HCT116 (cell line): Measurements from ENCODE around the gene IFI35. TPM values are rescaled to one million over a fixed set of nuclear protein-coding genes. Genes with fewer than 3 reads are reported as not detected.

Source experiments
- ATAC-seq: fragments of 200-7000 bp; cut with Tn5 transposase; 2 replicates; pipeline ENCODE4 v1.9.1; 2020; ENCODE audit warnings: mild to moderate bottlenecking, moderate library complexity
- BruUV-seq: library from RNA; stranded (reverse); fragments of 400-500 nt; replicated peaks from 2 replicates; lab custom pipeline; 2021; lab: Mats Ljungman, UMichigan
- CTCF ChIA-PET: fragments of 300-600 bp; sonication (Branson Sonifier 250); formaldehyde crosslinking; loops from one replicate; lab custom pipeline; 2021; ENCODE audit warnings: antibody characterized with exemption; lab: Charles Lee
- POLR2A ChIA-PET: fragments of 300-600, 350-600 bp; sonication (Branson Sonifier 250); formaldehyde crosslinking; loops from one replicate; lab custom pipeline; 2021; ENCODE audit warnings: antibody characterized with exemption; lab: Charles Lee
- RAD21 ChIA-PET, 2 experiments: fragments of 300-600 bp; sonication (Branson Sonifier 250); formaldehyde crosslinking; loops; one replicate each; lab custom pipeline; 2023; ENCODE audit warnings: low total read pairs in 2 of 2; ENCODE audit not compliant: uncharacterized antibody in 2 of 2, unreplicated experiment in 2 of 2, low non-redundant PET in 1 of 2; lab: Charles Lee
- DNase-seq: peaks from one replicate; pipeline ENCODE4 v3.0.0-alpha.2; 2010; ENCODE audit warnings: low read depth, low spot score
- H2AFZ ChIP-seq: fragments of 200-600 bp; shearing (Covaris generic), sonication (generic); 2 replicates; pipeline ENCODE4 v1.6.1; 2017; ENCODE audit warnings: low read depth, mixed run types, mixed read lengths, antibody characterized with exemption, low read length; ENCODE audit not compliant: poor library complexity, severe bottlenecking
- H3K27ac ChIP-seq: 2 replicates; pipeline ENCODE4 v1.5.1; 2012; ENCODE audit warnings: low read depth, low read length
- H3K27me3 ChIP-seq: fragments of 200-600 bp; sonication (generic); 2 replicates; pipeline ENCODE4 v1.6.1; 2016; ENCODE audit warnings: mixed run types, low read length, mixed read lengths; ENCODE audit not compliant: insufficient read depth
- H3K36me3 ChIP-seq, 2 experiments: fragments of 200-500 bp in 1 of 2; fragments of 200-600 bp in 1 of 2; sonication (Bioruptor generic) in 1 of 2; sonication (generic) in 1 of 2; 2 replicates each; pipeline versions ENCODE4 v1.5.1 to v1.6.1; 2014 to 2016; ENCODE audit warnings: low read length in 2 of 2, inconsistent platforms in 1 of 2, mixed read lengths in 1 of 2, mixed run types in 1 of 2; ENCODE audit not compliant: insufficient read depth in 2 of 2, control insufficient read depth in 1 of 2
- H3K4me1 ChIP-seq, 2 experiments: fragments of 200-600 bp in 1 of 2; sonication (generic) in 1 of 2; 2 replicates each; pipeline versions ENCODE4 v1.5.1 to v1.6.1; 2012 to 2017; ENCODE audit warnings: low read length in 2 of 2, inconsistent platforms in 1 of 2, mild to moderate bottlenecking in 1 of 2, mixed read lengths in 1 of 2, mixed run types in 1 of 2, moderate library complexity in 1 of 2; ENCODE audit not compliant: insufficient read depth in 2 of 2, control insufficient read depth in 1 of 2
- H3K4me2 ChIP-seq: fragments of 200-600 bp; sonication (generic); 2 replicates; pipeline ENCODE4 v1.6.1; 2017; ENCODE audit warnings: mixed run types, low read length, mixed read lengths
- H3K4me3 ChIP-seq, 2 experiments: fragments of 200-600 bp in 1 of 2; sonication (generic) in 1 of 2; replicated peaks in 1 of 2; 2 replicates each; pipeline ENCODE4 v1.5.1; 2011 to 2016; ENCODE audit warnings: low read length in 2 of 2, control low read depth in 1 of 2, low read depth in 1 of 2, mild to moderate bottlenecking in 1 of 2, mixed read lengths in 1 of 2, mixed run types in 1 of 2
- H3K79me2 ChIP-seq: fragments of 200-600 bp; sonication (generic); 2 replicates; pipeline ENCODE4 v1.6.1; 2017; ENCODE audit warnings: mild to moderate bottlenecking, mixed run types, low read length, moderate library complexity, mixed read lengths; ENCODE audit not compliant: insufficient read depth
- H3K9ac ChIP-seq: fragments of 200-600 bp; sonication (generic); 2 replicates; pipeline ENCODE4 v1.6.1; 2016; ENCODE audit warnings: low read length, mixed read lengths
- H3K9me2 ChIP-seq: fragments of 200-600 bp; sonication (generic), shearing (Covaris generic); 2 replicates; pipeline ENCODE4 v1.6.1; 2017; ENCODE audit warnings: mixed run types, mild to moderate bottlenecking, moderate library complexity; ENCODE audit not compliant: insufficient read depth
- H3K9me3 ChIP-seq, 2 experiments: fragments of 200-500 bp in 1 of 2; fragments of 200-600 bp in 1 of 2; sonication (Bioruptor generic) in 1 of 2; sonication (generic) in 1 of 2; 2 replicates each; pipeline ENCODE4 v1.6.1; 2014 to 2017; ENCODE audit warnings: low read length in 2 of 2, mixed read lengths in 2 of 2, inconsistent platforms in 1 of 2, low read depth in 1 of 2, mild to moderate bottlenecking in 1 of 2, mixed run types in 1 of 2, moderate library complexity in 1 of 2; ENCODE audit not compliant: control insufficient read depth in 1 of 2, insufficient read depth in 1 of 2
- H4K20me1 ChIP-seq: fragments of 200-600 bp; sonication (generic), shearing (Covaris generic); 2 replicates; pipeline ENCODE4 v1.6.1; 2017; ENCODE audit warnings: mixed run types, mild to moderate bottlenecking, moderate library complexity; ENCODE audit not compliant: insufficient read depth
- ATF3 ChIP-seq: IDR thresholded peaks from 2 replicates; pipeline ENCODE4 v1.6.1; 2012
- CBX3 ChIP-seq: IDR thresholded peaks from 2 replicates; pipeline ENCODE4 v1.6.1; 2012; ENCODE audit warnings: low read depth
- CEBPB ChIP-seq: IDR thresholded peaks from 2 replicates; pipeline ENCODE4 v1.6.1; 2012; ENCODE audit warnings: low read depth
- ELF1 ChIP-seq: IDR thresholded peaks from 2 replicates; pipeline ENCODE4 v1.6.1; 2012; ENCODE audit warnings: low read depth, borderline replicate concordance
- EZH2 ChIP-seq: fragments of 200-600 bp; sonication (generic); IDR thresholded peaks from 2 replicates; pipeline ENCODE4 v1.6.1; 2017; ENCODE audit warnings: antibody characterized with exemption, mixed run types
- EZH2phosphoT487 ChIP-seq: fragments of 200-600 bp; IDR thresholded peaks from 2 replicates; pipeline ENCODE4 v1.6.1; 2018; ENCODE audit warnings: antibody characterized with exemption, borderline replicate concordance
- FOSL1 ChIP-seq: IDR thresholded peaks from 2 replicates; pipeline ENCODE4 v1.6.1; 2012; ENCODE audit warnings: low read depth
- JUND ChIP-seq: IDR thresholded peaks from 2 replicates; pipeline ENCODE4 v1.6.1; 2012
- POLR2AphosphoS5 ChIP-seq: IDR thresholded peaks from 2 replicates; pipeline ENCODE4 v1.6.1; 2011; ENCODE audit warnings: mild to moderate bottlenecking, low read depth, low read length, moderate library complexity
- RAD21 ChIP-seq: IDR thresholded peaks from 2 replicates; pipeline ENCODE4 v1.6.1; 2012; ENCODE audit warnings: low read depth, mild to moderate bottlenecking
- REST ChIP-seq: IDR thresholded peaks from 2 replicates; pipeline ENCODE4 v1.6.1; 2012; ENCODE audit warnings: low read depth
- SIN3A ChIP-seq: IDR thresholded peaks from 2 replicates; pipeline ENCODE4 v1.6.1; 2012; ENCODE audit warnings: low read depth
- SRF ChIP-seq: IDR thresholded peaks from 2 replicates; pipeline ENCODE4 v1.6.1; 2012; ENCODE audit warnings: low read depth
- TCF7L2 ChIP-seq: IDR thresholded peaks from 2 replicates; pipeline ENCODE4 v1.7.0; 2011; ENCODE audit warnings: borderline replicate concordance, inconsistent platforms; ENCODE audit not compliant: insufficient read depth, insufficient read length; ENCODE audit errors: extremely low read depth
- ZBTB33 ChIP-seq: IDR thresholded peaks from 2 replicates; pipeline ENCODE4 v1.6.1; 2011; ENCODE audit warnings: mild to moderate bottlenecking, low read length, moderate library complexity; ENCODE audit not compliant: insufficient replicate concordance; ENCODE audit errors: extremely low read depth
- ZFX ChIP-seq: fragments of 450-650 bp; IDR thresholded peaks from 2 replicates; pipeline ENCODE4 v1.6.1; 2017
- ZNF274 ChIP-seq: fragments of 200-500 bp; sonication (Bioruptor generic); IDR thresholded peaks from 2 replicates; pipeline ENCODE4 v1.6.1; 2014; ENCODE audit warnings: mild to moderate bottlenecking, low read depth, low read length, inconsistent platforms
- intact Hi-C: fragments of 100-400 bp; cut with micrococcal nuclease; formaldehyde crosslinking; loops from 2 replicates; pipeline ENCODE4 v1.10.0; 2022
- total RNA-seq: library from RNA; stranded (reverse); gene quantifications from one replicate; pipeline ENCODE4 v1.2.1, GENCODE V29; 2021; ENCODE audit not compliant: unreplicated experiment

IFI35 gene
- total RNA-seq, 1 experiment from 2014 or later, result 14.8 TPM

GRCh38 chr17:43031666-43032065 lies 25.1 kb downstream of the IFI35 start:
- Histone ChIP-seq H3K9me3 (no peaks in the 10 kb centered on the region), H3K4me3 (no peak overlapping the region), H3K79me2 (no peaks in the 10 kb centered on the region), H3K9ac (no peak overlapping the region), H3K36me3 (no peaks in the 10 kb centered on the region), H4K20me1 (no peaks in the 10 kb centered on the region), H3K4me2 (no peak overlapping the region), H3K9me2 (no peaks in the 10 kb centered on the region), H3K4me1 (no peaks in the 10 kb centered on the region), H2AFZ (no peak overlapping the region), H3K27me3 (no peaks in the 10 kb centered on the region), H3K27ac (no peak overlapping the region)
- ChIA-PET CTCF (no interaction called here), POLR2A (no interaction called here), RAD21 (no interaction called here)
- intact Hi-C loops, result no loop called here
- ATAC-seq (no peak), DNase-seq (no peak)
- no TSS peak for BruUV-seq
- no peak for TF ChIP-seq TCF7L2
- TF ChIP-seq EZH2, result no peak
- TF ChIP-seq JUND, result no peak
- TF ChIP-seq ELF1, result no peak
- no peak for TF ChIP-seq CEBPB
- TF ChIP-seq ZNF274, result no peak
- TF ChIP-seq SRF, result no peak
- TF ChIP-seq RAD21, result no peak
- TF ChIP-seq SIN3A, result no peak
- TF ChIP-seq POLR2AphosphoS5, result no peak
- no peak for TF ChIP-seq ATF3
- TF ChIP-seq ZFX, result no peak
- no peak for TF ChIP-seq FOSL1
- TF ChIP-seq ZBTB33, result no peak
- TF ChIP-seq EZH2phosphoT487, result no peak
- no peak for TF ChIP-seq REST
- TF ChIP-seq CBX3, result no peak
